OCI-LY7 (cell line): ENCODE data around the gene DCP2.

ENCODE experiments used
- EZH2phosphoT487 ChIP-seq: fragments of 200-600 bp; sonication (generic); IDR thresholded peaks from 2 replicates; pipeline ENCODE4 v1.6.1; 2018; ENCODE audit warnings: low read depth, borderline replicate concordance, mild to moderate bottlenecking, mixed run types, antibody characterized with exemption, low read length, moderate library complexity, mixed read lengths
- TF ChIP-seq, protein P1 (sequence below): fragments of 200-600 bp; sonication (generic); conservative IDR thresholded peaks from 2 replicates; pipeline ENCODE4 v1.5.1; 2014; ENCODE audit warnings: mild to moderate bottlenecking, antibody characterized with exemption, low read length, moderate library complexity, mixed read lengths

DNA sequence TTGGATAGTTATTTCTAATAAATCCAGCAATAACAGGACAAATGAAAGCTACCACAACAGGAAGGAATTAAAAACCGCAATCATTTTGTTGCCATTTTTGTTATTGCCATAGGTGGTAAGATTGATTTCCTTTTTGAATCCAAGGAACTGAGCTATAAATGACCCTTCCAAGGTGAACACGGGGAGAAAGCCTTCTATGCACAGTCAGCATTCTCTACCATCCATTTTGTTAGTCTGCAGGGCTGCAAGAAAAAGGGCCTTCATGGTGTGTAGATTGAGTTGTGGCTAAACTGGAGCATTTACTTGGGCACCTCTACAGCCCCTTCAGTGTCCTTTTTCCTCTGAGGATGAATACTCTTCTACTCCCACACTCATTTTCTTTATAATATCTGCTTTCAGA, 35.9 kb upstream of the DCP2 start:
- TF ChIP-seq, protein P1, sequence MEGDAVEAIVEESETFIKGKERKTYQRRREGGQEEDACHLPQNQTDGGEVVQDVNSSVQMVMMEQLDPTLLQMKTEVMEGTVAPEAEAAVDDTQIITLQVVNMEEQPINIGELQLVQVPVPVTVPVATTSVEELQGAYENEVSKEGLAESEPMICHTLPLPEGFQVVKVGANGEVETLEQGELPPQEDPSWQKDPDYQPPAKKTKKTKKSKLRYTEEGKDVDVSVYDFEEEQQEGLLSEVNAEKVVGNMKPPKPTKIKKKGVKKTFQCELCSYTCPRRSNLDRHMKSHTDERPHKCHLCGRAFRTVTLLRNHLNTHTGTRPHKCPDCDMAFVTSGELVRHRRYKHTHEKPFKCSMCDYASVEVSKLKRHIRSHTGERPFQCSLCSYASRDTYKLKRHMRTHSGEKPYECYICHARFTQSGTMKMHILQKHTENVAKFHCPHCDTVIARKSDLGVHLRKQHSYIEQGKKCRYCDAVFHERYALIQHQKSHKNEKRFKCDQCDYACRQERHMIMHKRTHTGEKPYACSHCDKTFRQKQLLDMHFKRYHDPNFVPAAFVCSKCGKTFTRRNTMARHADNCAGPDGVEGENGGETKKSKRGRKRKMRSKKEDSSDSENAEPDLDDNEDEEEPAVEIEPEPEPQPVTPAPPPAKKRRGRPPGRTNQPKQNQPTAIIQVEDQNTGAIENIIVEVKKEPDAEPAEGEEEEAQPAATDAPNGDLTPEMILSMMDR, result no peak
- no peak for TF ChIP-seq EZH2phosphoT487
